Measurements from ENCODE around the gene PEBP1.
"Not testable (repeated sequence)": the region's sequence is repeated elsewhere in the genome, so short reads cannot be mapped to it uniquely, and the experiment has no call there.

The PEBP1 gene

DNA sequence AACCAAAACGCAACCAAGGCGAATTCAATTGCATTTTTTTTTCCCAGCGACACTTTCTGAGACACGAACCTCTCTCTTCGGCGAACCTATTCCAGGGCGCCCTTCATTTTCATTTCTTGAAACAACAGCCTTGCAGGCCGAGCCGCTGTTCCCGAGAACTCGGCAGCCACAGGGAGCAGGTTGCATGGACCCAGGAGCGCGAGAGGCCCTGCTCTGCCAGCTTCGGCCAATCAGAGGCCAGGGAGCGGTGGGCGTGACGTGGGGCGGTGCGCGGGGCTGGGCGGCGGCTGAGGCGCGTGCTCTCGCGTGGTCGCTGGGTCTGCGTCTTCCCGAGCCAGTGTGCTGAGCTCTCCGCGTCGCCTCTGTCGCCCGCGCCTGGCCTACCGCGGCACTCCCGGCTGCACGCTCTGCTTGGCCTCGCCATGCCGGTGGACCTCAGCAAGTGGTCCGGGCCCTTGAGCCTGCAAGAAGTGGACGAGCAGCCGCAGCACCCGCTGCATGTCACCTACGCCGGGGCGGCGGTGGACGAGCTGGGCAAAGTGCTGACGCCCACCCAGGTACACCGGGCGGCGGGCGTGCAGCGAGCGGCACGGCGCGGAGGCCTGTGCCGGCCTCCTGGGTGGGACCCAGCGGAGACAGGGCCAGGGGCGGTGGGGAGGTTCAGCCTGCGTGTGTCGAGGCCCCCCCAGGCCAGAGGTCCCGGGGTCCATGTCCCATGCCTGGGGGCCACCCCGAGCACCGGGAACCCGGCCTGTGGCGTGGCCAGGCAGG lies at the start of gene PEBP1:
TSS of gene PEBP1 (plus strand) at position 337 of the 771 bp plus-strand sequence. CDS start at position 423, 86 bp downstream.
- DNase-seq (ENCODE audit: low spot score), result peak; percentile 96

DNA sequence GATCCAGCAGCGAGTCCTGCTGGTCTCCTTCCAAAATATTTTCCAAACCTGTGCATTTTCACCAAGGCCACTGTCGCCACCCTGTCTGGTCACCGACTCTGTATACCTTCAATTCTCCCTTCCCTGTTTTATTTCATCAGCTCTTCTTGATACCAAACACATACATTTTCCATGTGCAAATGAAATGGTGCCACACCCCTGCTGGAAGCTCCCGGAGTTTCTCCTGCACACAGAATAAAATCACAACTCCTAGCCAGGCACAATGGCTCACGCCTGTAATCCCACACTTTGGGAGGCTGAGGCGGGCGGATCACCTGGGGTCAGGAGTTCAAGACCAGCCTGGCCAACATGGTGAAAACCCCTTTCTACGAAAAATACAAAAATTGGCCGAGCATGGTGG lies 46.1 kb upstream of the PEBP1 start:
- DNase-seq (ENCODE audit: low spot score), result no peak

DNA sequence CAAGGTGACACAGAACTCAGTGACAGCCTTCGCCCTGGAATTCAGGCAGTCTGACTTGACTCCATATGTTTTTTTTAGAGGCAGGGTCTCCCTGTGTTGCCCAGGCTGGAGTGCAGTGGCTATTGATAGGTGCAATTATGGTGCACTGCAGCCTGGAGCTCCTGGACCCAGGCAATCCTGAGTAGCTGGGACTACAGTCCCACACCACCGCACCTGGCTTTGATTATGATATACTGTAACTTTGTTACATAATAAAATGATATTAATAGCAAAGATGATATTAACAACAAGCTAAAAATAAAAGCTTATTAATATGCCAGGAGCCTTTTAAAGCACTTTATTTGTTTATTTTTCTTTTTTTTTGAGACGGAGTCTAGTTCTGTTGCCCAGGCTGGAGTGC lies 41.9 kb upstream of the PEBP1 start:
- DNase-seq (ENCODE audit: low spot score), result no peak

DNA sequence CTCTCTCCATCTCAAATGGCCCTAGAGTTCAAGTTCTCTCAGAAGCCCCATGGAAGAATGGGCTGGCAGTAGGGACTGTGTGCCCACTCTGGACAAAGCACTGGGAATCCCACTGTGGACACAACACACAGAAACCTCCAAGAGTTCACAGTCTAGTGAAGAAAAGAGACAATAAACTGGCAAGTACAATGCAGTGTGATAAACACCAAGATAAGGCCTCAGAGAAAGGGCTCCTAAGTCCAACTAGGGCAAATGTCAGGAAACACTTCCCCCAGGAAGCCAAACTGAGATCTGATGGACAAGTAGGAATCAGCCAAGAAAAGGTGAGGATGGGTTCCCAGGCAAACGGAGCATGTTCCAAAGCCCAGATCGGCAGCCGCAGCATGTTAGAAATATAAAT lies 37.5 kb upstream of the PEBP1 start:
- DNase-seq (ENCODE audit: low spot score), result no peak

DNA sequence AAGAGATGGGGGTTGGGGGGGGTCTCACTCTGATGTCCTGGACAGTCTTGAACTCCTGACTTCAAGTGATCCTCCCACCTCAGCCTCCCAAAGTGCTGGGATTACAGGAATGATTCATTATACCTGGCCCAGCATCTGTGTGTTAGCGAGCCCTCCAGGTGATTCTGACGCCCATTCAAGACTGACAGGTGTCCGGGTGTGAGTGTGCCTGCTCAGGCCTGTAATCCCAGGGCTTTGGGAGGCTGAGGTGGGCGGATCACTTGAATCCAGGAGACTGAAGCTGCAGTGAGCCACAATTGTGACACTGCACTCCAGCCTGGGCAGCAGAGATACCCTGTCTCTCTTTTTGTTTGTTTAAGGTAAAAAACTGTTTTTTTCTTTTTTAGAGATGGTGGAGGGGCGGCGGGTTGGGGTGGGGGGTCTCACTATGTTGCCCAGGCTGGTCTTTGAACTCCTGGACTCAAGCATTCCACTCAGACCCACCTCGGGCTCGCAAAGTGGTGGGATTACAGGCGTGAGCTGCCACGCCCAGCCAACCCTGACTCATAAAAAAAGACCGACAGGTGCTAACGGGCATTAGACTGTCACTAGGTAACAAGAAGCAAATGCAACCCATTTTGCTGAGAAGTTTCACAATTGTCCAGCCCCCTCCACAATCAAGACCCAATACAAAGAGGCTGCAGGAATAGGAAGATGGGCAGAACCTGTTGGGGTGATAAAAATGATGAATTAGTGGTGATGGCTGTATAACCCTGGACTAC lies 36.8 kb upstream of the PEBP1 start:
- no peak for DNase-seq (ENCODE audit: low spot score)

DNA sequence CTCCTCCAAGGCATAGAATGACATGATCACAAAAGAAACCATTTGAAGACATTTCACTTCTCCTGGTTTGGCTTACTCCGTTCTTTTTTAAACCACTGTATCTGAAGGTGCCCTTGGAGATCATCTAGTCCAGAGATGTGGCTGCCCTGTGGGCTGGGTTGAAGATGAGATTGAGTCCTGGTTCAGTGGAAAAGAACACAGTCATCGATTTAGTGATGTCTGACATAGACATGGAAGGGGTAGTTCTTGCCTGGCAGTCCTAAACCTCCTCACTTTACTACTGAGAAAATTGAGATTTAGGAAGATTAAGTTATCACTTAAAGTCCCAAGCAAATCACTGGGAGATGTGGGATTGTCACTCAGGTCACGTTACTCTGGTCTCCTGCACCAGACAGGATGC lies 34.9 kb upstream of the PEBP1 start:
- DNase-seq (ENCODE audit: low spot score), result no peak

DNA sequence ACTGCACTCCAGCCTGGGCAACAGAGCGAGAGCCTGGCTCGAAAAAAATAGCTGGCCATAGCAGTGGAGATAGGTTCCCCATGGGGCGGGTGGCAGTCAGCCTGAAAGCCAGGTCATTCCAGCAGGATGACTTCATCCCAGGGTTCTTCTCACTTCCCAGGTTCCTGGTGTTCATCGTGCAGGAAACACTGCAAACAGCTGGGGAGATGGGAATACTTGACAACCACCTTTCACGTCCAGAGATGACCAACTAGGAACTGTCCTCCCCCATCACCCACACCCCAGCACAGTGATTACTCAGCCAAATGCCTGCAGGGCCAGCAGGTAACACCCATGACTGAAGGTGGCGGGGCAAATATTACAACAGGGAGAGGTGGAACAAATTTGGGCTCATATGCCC lies 33.9 kb upstream of the PEBP1 start:
- DNase-seq (ENCODE audit: low spot score), result peak; percentile 32

DNA sequence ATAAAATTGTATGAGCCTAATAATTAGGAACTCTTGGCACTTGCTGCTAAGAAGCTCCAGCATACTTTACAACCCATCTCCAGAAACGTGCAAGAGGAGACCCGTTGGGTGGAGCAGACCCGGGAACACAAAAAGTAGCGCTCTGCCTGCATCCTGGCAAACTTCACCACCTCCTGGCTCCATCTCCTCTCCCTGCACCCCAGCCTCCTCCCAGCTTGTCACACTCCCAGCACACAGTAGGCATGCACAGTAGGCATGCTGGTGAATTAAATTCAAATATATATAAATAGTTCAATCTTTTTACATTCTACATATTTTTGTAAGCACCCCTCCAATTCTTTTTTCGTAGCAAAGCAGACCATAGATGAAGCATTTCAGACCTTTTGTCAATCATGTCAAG lies 33.3 kb upstream of the PEBP1 start:
- no peak for DNase-seq (ENCODE audit: low spot score)

DNA sequence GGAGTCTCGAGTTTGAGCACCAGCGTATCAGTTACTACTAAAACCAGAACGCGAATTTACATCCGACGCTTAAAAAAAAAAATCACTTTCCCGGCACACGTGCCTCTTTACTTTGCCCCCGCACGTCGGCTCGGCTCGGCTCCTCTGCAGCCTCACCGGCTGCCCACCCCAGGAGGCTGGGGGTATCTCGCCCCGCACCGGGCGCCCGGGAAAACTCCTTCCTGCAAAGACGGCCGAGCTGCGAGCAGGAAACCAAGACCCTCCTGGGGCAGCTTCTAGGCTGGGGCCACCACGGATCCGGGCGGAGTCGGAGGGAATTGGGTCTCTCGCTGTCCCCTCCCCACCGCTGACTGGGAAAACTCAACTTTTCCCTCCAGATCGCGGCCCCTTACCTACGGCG lies 32.7 kb upstream of the PEBP1 start:
- DNase-seq (ENCODE audit: low spot score), result no peak

DNA sequence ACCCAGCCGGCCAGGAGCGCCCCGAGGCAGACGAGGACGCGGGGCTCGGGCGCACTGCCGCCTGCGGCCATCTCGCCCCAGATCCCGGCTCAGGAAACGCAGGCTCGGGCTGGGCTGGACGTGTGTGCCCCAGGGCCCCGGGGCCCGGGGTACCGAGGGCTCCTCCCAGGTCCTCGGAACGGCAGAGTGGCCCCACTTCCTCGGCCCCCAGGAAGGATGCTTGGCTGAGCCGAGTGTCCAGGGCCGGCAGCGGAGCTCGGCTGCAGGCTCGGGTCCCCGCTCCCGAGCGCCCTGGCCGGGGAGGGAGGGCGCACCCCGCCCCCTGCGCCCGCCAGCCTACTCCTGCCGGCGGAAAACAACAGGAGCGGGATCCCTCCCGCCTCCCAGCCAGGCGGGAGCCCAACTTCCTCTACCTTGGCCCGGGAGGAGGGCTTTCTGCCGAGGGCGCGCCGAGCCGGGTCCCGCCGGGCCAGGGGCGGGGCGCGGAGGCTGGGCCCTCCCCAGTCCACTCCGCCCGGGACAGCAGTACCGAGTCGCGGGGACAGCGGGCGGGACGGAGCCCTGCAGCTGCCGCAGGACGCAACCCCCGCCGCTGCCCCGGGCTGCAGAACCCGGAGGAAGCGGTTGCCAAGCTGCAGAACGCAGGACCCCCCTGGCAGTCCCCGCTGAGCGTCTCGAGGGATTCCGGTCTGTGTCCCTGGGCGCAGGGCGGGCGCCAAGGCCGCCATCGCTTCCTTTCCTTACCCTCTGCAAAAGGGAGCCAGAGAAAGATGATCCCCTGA lies 32.1 kb upstream of the PEBP1 start, which contains the start of gene VSIG10:
TSS of gene VSIG10 (minus strand) at position 411 of the 782 bp plus-strand sequence. CDS start at position 71, 340 bp downstream.
- peak; percentile 90 for DNase-seq (ENCODE audit: low spot score)

DNA sequence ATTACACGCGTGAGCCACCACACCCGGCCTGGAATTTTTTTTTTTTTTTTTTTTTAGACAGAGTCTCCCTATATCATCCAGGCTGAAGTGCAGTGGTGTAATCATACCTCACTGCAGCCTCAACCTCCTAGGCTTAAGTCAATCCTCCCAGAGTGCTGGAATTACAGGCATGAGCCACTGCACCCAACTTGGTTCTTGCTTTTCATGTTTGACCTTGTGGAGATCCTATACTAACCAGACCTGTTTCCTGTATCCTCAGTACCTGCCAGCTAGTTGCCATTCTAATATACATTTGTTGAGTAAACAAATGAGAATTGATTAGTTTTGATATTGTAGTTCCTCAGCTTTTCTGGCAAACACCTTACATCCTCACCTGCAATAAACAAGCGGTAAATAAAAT lies 28.9 kb upstream of the PEBP1 start:
- no peak for DNase-seq (ENCODE audit: low spot score)

DNA sequence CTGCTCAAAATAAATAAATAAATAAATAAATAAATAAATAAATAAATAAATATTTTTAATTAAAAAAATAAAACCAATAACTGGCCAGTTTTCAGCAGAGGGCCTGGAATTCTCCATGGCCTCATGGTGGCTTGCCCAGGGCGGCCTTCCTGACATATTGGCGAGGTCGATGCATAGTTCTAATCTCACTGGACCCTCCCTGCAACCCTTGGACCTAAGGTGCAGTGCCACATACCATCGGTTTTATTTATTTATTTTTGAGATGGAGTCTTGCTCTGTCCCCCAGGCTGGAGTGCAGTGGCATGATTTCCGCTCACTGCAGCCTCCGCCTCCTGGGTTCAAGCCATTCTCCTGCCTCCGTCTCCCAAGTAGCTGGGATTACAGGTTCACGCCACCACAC lies 28.2 kb upstream of the PEBP1 start:
- DNase-seq (ENCODE audit: low spot score), result no peak

DNA sequence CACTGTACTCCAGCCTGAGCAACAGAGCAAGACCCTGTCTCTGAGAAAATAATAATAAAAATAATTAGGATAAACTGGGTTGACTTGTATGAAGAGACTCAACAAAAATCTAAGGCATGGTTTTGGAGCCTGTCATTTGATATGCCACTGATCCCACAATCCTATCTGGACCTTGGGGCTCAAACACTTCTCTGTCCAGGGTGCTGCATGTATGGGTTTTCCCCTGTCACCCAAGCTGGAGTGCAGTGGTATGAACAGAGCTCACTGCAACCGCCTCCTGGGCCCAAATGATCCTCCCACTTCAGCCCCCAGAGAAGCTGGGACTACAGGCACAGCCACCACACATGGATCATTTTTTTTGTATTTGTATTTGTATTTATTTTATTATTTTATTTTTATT lies 26.8 kb upstream of the PEBP1 start:
- DNase-seq (ENCODE audit: low spot score), result no peak

DNA sequence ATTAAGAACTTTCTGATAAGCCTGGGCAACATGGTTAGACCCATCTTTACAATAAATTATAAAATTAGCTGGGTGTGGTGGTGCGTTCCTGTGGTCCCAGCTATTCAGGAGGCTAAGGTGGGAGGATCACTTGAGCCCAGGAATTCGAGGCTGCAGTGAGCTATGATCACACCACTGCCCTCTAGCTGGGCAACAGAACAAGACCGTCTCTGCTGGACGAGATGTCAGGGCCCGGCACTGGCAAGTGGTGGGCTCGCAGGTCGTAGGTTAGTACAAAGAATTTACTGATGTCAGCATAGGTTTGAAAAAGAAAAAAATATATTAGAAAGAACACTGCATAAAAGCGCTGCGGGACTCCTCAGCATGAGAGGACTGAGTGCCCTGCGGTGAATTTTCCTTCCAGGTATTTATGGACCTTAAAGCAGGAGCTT lies 16.5 kb upstream of the PEBP1 start:
- DNase-seq (ENCODE audit: low spot score), result peak; percentile 42

DNA sequence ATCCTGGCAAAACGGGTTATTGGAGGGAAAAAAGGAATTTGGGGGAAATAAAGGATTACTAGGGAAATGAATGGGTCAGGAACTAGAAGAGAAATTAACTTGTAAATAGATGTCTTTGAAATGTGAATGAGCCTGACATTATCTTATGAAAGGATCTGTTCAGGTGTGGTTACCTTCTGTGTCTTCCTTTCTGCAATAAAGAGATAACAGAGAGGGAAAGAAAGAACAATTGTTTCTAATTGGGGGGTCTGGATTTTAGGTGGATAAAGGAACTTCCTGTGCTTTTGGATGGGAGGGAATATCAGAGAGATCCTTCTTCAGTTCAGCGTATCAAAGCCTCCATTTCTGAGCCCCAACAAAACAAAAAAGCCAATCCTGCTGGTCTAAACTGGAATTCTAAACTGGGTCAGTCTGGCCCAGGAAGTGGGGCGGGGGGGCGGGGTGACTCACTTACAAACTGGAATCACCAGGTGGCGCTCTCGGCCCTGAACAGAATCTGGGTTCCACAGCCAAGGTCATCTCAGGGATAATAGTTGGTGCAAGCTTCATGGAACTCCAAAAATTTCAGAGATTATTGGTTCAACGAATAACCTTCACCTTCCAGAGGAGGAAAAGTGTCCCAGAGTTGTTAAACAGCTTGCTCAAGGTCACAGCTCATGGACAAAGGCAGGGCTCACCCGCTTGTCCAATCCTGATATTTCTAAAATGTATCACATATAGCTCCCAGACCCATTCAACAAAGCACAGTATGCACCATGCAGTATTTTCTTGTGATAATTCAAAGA lies 15.2 kb upstream of the PEBP1 start:
- DNase-seq (ENCODE audit: low spot score), result peak; percentile 89

DNA sequence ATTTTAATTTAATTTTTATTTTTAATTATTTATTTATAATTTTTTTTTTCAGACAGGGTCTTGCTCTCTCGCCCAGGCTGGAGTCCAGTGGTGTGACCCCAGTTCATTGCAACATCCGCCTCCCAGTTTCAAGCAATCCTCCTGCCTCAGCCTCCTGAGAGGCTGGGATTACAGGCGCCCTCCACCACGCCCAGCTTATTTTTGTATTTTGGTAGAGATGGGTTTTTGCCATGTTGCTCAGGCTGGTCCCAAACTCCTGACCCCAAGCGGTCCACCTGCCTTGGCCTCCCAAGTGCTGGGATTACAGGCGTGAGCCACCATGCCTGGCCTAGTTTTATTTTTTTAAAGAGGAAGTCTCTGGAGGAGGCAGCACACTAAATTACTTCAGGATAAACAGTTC lies 13.7 kb upstream of the PEBP1 start:
- DNase-seq (ENCODE audit: low spot score), result no peak

DNA sequence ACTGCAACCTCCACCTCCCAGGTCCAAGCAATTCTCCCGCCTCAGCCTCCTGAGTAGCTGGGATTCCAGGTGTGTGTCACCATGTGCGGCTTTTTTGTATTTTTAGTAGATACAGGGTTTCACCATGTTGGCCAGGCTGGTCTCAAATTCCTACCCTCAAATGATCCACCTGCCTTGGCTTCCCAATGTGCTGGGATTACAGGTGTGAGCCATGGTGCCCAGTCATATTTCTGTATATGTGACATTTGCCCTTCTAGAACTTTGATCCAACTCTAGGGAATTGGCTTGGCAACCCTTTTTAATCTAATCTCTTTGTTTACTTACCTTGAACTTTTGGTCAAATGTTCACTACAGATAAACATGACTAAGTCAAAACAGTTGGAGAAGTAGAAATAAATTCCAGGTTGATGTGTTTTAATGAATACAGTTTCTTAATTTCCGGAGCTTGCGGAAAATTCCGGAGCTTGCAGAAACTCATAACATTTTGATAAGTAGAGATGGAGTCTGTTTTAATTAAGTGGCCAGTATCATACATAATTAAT lies 11.5 kb upstream of the PEBP1 start:
- DNase-seq (ENCODE audit: low spot score), result no peak

DNA sequence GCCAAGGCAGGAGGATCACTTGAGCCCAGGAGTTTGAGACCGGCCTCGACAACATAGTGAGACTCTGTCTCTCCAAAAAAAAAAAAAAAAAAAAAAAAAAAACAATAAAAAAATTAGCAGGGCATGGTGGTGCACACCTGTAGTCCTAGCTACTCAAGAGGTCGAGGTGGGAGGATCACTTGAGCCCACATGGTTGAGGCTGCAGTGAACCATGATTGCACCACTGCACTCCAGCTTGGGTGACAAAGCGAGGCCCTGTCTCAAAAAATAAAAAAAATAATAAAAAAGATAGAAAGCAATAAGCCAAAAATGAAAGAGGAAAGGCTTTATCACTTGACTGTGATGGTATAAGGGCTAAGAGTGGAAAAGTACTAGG lies 10.2 kb upstream of the PEBP1 start:
- DNase-seq (ENCODE audit: low spot score), result no peak

DNA sequence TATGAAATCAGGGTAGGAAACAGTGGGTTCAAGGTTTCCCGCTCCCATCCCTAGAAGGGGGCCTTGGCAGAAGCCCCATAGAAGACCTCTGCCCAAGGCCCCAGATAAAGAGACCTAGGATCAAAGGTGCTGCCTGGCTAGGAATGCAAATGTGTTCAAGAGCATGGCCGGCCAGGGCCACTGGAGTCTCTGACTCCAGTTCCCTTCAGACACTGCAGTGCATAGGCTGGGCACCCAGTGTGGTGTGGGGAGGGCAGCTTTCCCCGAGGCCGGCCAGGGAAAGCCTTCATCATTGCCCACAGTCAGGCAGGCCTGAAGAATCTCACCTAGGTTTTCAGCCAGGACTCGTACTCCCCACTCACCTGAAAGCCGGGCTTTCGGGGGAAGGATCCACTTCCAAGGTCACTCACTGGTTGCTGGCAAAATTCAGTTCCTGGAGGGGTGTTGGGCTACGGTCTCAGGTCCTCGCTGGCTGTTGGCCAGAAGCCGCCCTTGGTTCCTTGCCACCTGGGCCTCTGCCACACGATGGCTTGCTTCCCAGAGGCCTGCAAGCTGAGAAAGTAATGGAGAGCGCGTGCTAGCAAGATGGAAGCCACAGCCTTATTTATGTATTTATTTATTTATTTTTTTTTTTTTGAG lies 9.7 kb upstream of the PEBP1 start:
- DNase-seq (ENCODE audit: low spot score), result no peak

DNA sequence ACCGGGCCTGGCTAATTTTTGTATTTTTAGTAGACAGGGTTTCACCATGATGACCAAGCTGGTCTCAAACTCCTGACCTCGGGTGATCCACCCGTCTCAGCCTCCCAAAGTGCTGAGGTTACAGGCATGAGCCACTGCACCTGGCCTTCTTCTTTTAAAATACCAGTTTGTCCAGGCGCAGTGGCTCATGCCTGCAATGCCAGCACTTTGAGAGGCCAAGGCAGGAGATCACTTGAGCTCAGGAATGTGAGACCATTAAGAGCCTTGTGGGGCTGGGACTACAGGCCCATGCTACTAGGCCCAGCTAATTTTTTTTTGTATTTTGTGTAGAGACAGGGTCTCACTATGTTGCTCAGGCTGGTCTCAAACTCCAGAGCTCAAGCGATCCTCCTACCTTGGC lies 8.1 kb upstream of the PEBP1 start:
- DNase-seq (ENCODE audit: low spot score), result no peak

DNA sequence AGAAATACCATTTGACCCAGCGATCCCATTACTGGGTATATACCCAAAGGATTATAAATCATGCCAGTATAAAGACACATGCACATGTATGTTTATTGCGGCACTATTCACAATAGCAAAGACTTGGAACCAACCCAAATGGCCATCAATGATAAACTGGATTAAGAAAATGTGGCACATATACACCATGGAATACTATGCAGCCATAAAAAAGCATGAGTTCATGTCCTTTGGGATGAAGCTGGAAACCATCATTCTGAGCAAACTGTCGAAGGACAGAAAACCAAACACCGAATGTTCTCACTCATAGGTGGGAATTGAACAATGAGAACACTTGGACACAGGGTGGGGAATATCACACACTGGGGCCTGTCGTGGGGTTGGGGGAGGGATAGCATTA lies 6.5 kb upstream of the PEBP1 start:
- DNase-seq (ENCODE audit: low spot score), result not testable (repeated sequence)

Data from iPS-NIHi11 (cell line).